GM12878 (cell line): ENCODE data around the gene CELF2. TPM values are rescaled to one million over a fixed set of nuclear protein-coding genes. Genes with fewer than 3 reads are reported as not detected.
A peak's percentile ranks its signal among the peaks of the same experiment; 100 is the strongest.

Source experiments
- ATAC-seq: fragments of 200-7000 bp; cut with Tn5 transposase; 3 replicates; pipeline ENCODE4 v1.9.1; 2020; ENCODE audit warnings: mild to moderate bottlenecking, moderate library complexity
- BruUV-seq: library from RNA; stranded (reverse); fragments of 400-500 nt; replicated peaks from 2 replicates; lab custom pipeline; 2021; lab: Mats Ljungman, UMichigan
- CTCF ChIA-PET: fragments of 300-600 bp; sonication (Branson Sonifier 250); formaldehyde crosslinking; extraction: SDS; loops from one replicate; lab custom pipeline; 2021; ENCODE audit warnings: inconsistent platforms; lab: Yijun Ruan, JAX
- POLR2A ChIA-PET: fragments of 350-600 bp; formaldehyde crosslinking; extraction: SDS; loops from one replicate; lab custom pipeline; 2021; ENCODE audit warnings: inconsistent platforms; lab: Charles Lee
- RAD21 ChIA-PET: fragments of 300-600 bp; sonication (Branson Sonifier 250); formaldehyde crosslinking; loops from one replicate; lab custom pipeline; 2023; ENCODE audit warnings: antibody characterized with exemption; ENCODE audit not compliant: unreplicated experiment; lab: Charles Lee
- SMC1A ChIA-PET: fragments of 300-600 bp; sonication (Branson Sonifier 250); formaldehyde crosslinking; loops from one replicate; lab custom pipeline; 2023; ENCODE audit not compliant: unreplicated experiment, uncharacterized antibody; lab: Charles Lee
- DNase-seq: peaks from one replicate; pipeline ENCODE4 v3.0.0-alpha.2; 2011; ENCODE audit warnings: low read depth, low spot score
- FAIRE-seq: peaks from 3 replicates; lab custom pipeline; 2011; peaks lifted over from hg19 to GRCh38; lab: Jason Lieb, UNC
- H2AFZ ChIP-seq: 2 replicates; pipeline ENCODE4 v1.6.0; 2011; ENCODE audit warnings: low read depth, low read length, control low read depth; ENCODE audit not compliant: control insufficient read depth
- H3K27ac ChIP-seq: 2 replicates; pipeline ENCODE4 v1.5.1; 2011; ENCODE audit warnings: control low read depth; ENCODE audit not compliant: control insufficient read depth, insufficient read depth
- H3K27me3 ChIP-seq, 2 experiments: replicated peaks in 1 of 2; 2 replicates each; pipeline versions ENCODE4 v1.6.0 to v1.6.1; 2011; ENCODE audit warnings: low read length in 1 of 2; ENCODE audit not compliant: control insufficient read depth in 2 of 2, insufficient read depth in 2 of 2
- H3K36me3 ChIP-seq, 2 experiments: 2 replicates each; pipeline ENCODE4 v1.5.1; 2011; ENCODE audit warnings: low read length in 1 of 2; ENCODE audit not compliant: control insufficient read depth in 2 of 2, insufficient read depth in 2 of 2
- H3K4me1 ChIP-seq: 2 replicates; pipeline ENCODE4 v1.6.1; 2011; ENCODE audit warnings: mild to moderate bottlenecking, low read length, moderate library complexity, mixed read lengths; ENCODE audit not compliant: control insufficient read depth, insufficient read depth
- H3K4me2 ChIP-seq: 2 replicates; pipeline ENCODE4 v1.6.0; 2011; ENCODE audit warnings: control low read depth; ENCODE audit not compliant: control insufficient read depth, insufficient read depth
- H3K4me3 ChIP-seq: fragments of 200-600 bp; sonication (generic); 2 replicates; pipeline ENCODE4 v1.5.1; 2016
- H3K79me2 ChIP-seq: 2 replicates; pipeline ENCODE4 v1.6.0; 2011; ENCODE audit warnings: low read length; ENCODE audit not compliant: control insufficient read depth, insufficient read depth
- H3K9ac ChIP-seq: 2 replicates; pipeline ENCODE4 v1.8.0; 2011; ENCODE audit warnings: low read length, control low read depth, mixed read lengths; ENCODE audit not compliant: control insufficient read depth, insufficient read depth
- H3K9me3 ChIP-seq: replicated peaks from 3 replicates; pipeline ENCODE4 v1.5.1; 2011; ENCODE audit warnings: mild to moderate bottlenecking, low read length; ENCODE audit not compliant: control insufficient read depth, insufficient read depth
- H4K20me1 ChIP-seq: 2 replicates; pipeline ENCODE4 v1.6.0; 2011; ENCODE audit not compliant: control insufficient read depth, insufficient read depth
- ATF3 ChIP-seq: IDR thresholded peaks from 2 replicates; pipeline ENCODE4 v1.6.1; 2011; ENCODE audit warnings: low read depth, mild to moderate bottlenecking, low read length, moderate library complexity, borderline replicate concordance; ENCODE audit errors: extremely low read depth
- BCL11A ChIP-seq: IDR thresholded peaks from 2 replicates; pipeline ENCODE4 v1.6.1; 2011; ENCODE audit warnings: low read depth, low read length
- CTCF ChIP-seq, 3 experiments: IDR thresholded peaks in 2 of 3; conservative IDR thresholded peaks in 1 of 3; 2 replicates each; pipeline ENCODE4 v1.5.1; 2011; ENCODE audit warnings: low read depth in 3 of 3, low read length in 3 of 3, mild to moderate bottlenecking in 3 of 3, control low read depth in 2 of 3, moderate library complexity in 2 of 3, inconsistent platforms in 1 of 3, mixed read lengths in 1 of 3; ENCODE audit not compliant: control insufficient read depth in 2 of 3, insufficient read depth in 1 of 3; ENCODE audit errors: extremely low read depth in 1 of 3
- EED ChIP-seq: sonication (generic); IDR thresholded peaks from 2 replicates; pipeline ENCODE4 v1.6.1; 2016; ENCODE audit warnings: antibody characterized with exemption, low read depth
- FOXM1 ChIP-seq: IDR thresholded peaks from 2 replicates; pipeline ENCODE4 v1.6.1; 2012; ENCODE audit warnings: low read depth, mild to moderate bottlenecking, inconsistent platforms, low read length, moderate library complexity
- IKZF2 ChIP-seq, 2 experiments: fragments of 450-650 bp; IDR thresholded peaks; 2 replicates each; pipeline ENCODE4 v1.6.1; 2017; ENCODE audit warnings: mild to moderate bottlenecking in 2 of 2, moderate library complexity in 2 of 2
- MXI1 ChIP-seq: fragments of 150-350 bp; IDR thresholded peaks from 2 replicates; pipeline ENCODE4 v1.6.1; 2011; ENCODE audit warnings: low read depth, mild to moderate bottlenecking, inconsistent platforms, low read length, improper control_type of control experiment
- NFYA ChIP-seq: IDR thresholded peaks from 2 replicates; pipeline ENCODE4 v1.6.1; 2011; ENCODE audit warnings: low read depth, mild to moderate bottlenecking, low read length, improper control_type of control experiment, borderline replicate concordance
- NR2F1 ChIP-seq: fragments of 450-650 bp; conservative IDR thresholded peaks from 2 replicates; pipeline ENCODE4 v1.6.1; 2017; ENCODE audit warnings: mild to moderate bottlenecking
- NRF1 ChIP-seq: conservative IDR thresholded peaks from 2 replicates; pipeline ENCODE4 v1.6.1; 2011; ENCODE audit warnings: mild to moderate bottlenecking, low read depth, low read length, improper control_type of control experiment
- PKNOX1 ChIP-seq: fragments of 450-650 bp; IDR thresholded peaks from 2 replicates; pipeline ENCODE4 v1.6.1; 2016; ENCODE audit warnings: mild to moderate bottlenecking
- POLR2A ChIP-seq: IDR thresholded peaks from 2 replicates; pipeline ENCODE4 v1.6.1; 2011; ENCODE audit warnings: low read depth, mild to moderate bottlenecking, low read length
- POLR2AphosphoS2 ChIP-seq: IDR thresholded peaks from 2 replicates; pipeline ENCODE4 v1.6.1; 2011; ENCODE audit warnings: low read depth, mild to moderate bottlenecking, low read length, improper control_type of control experiment, moderate library complexity
- RELA ChIP-seq: fragments of 450-650 bp; IDR thresholded peaks from 2 replicates; pipeline ENCODE4 v1.8.0; 2014; ENCODE audit warnings: borderline replicate concordance; ENCODE audit not compliant: partially characterized antibody
- RELB ChIP-seq: fragments of 450-650 bp; IDR thresholded peaks from 2 replicates; pipeline ENCODE4 v1.6.1; 2017; ENCODE audit warnings: low read depth, mild to moderate bottlenecking, moderate library complexity
- SREBF1 ChIP-seq: IDR thresholded peaks from 2 replicates; pipeline ENCODE4 v1.6.1; 2012; ENCODE audit warnings: mild to moderate bottlenecking, low read length
- TBL1XR1 ChIP-seq: IDR thresholded peaks from 2 replicates; pipeline ENCODE4 v1.6.1; 2012; ENCODE audit warnings: low read depth, low read length, improper control_type of control experiment
- TCF12 ChIP-seq: IDR thresholded peaks from 2 replicates; pipeline ENCODE4 v1.6.1; 2011; ENCODE audit warnings: low read depth, mild to moderate bottlenecking, low read length
- ZNF217 ChIP-seq: fragments of 450-650 bp; IDR thresholded peaks from 2 replicates; pipeline ENCODE4 v1.6.1; 2017; ENCODE audit warnings: antibody characterized with exemption, mild to moderate bottlenecking
- whole genome bisulfite sequencing: methylation state at CpG from one replicate; pipeline ENCODE4 v1.1.6; 2016; ENCODE audit warnings: low lambda C conversion rate; ENCODE audit not compliant: insufficient replicate concordance, insufficient coverage; ENCODE audit errors: missing lambda C conversion rate; 5-methylcytosine and 5-hydroxymethylcytosine counted together
- in situ Hi-C: fragments of 300-500 bp; cut with MboI; formaldehyde crosslinking; loops from 9 replicates; pipeline ENCODE4 v1.14.3; 2018; ENCODE audit warnings: mixed read lengths
- intact Hi-C: fragments of 100-400 bp; cut with micrococcal nuclease; formaldehyde crosslinking; loops from one replicate; pipeline ENCODE4 v1.14.2; 2022; ENCODE audit not compliant: unreplicated experiment
- polyA plus RNA-seq, 11 experiments: library from polyadenylated mRNA; depleted of rRNA in 4 of 11; unstranded in 6 of 11; stranded (reverse) in 5 of 11; fragments of >200 nt; fragmentation: Nextera tagmentation in 4 of 11; fragmentation: Illumina TruSeq in 1 of 11; extraction: Ambion mirVana in 4 of 11; extraction: Trizol in 1 of 11; gene quantifications; 1 replicate in 1 of 11; 2 replicates in 10 of 11; pipeline versions ENCODE4 v1.2.1 to v1.2.3, GENCODE V29; 2011 to 2016; ENCODE audit warnings: inconsistent platforms in 2 of 11, missing spikeins in 2 of 11, low read depth in 1 of 11
- total RNA-seq, 4 experiments: library from RNA; depleted of rRNA in 3 of 4; stranded (reverse); fragments of >200 nt in 3 of 4; fragmentation: Illumina TruSeq in 1 of 4; extraction: Trizol in 1 of 4; gene quantifications; 2 replicates each; pipeline versions ENCODE4 v1.2.1 to v1.2.3, GENCODE V29; 2013 to 2021

CELF2 gene
- total and polyA plus RNA-seq, 10 of the 15 experiments (the other 5 are each of a cell fraction or from before 2014, with no cell fraction given): 20.8 to 129 (median 86.3) TPM

- 0 out of 6 replicates have a peak, but pooled peaks of 1 of the 3 experiments have one; percentile 2 for TF ChIP-seq CTCF (IDR thresholded peaks at IDR 0.05 in 2 of 3, conservative IDR thresholded peaks at IDR 0.05 in 1 of 3; ENCODE audit: control insufficient read depth in 2 of 3, extremely low read depth in 1 of 3, insufficient read depth in 1 of 3, low read depth in 3 of 3, low read length in 3 of 3)
- no peak for TF ChIP-seq POLR2A
- TF ChIP-seq IKZF2 (IDR thresholded peaks at IDR 0.05): peak; percentile 76 to 81
- no peak for TF ChIP-seq NR2F1
- 0 out of 2 replicates have a peak, but pooled peaks have one; percentile 16 for TF ChIP-seq FOXM1
Observed at GRCh38 chr10:11236234-11236633, 218.6 kb downstream of the CELF2 start (continued).

- no peaks in the 10 kb centered on the region for H3K27me3 ChIP-seq
- H2AFZ ChIP-seq: no peak overlapping the region
- DNase-seq: no peak
- peak; percentile 65 for ATAC-seq
- POLR2A ChIA-PET: interaction anchor here (1.1 to 5.3 kb wide), 7 partner anchors 9 to 73 kb away, joined by 3 to 33 read pairs (median 4); no protein-coding TSS in a partner anchor
- H3K9ac ChIP-seq: peak overlapping the region; percentile 39; the same call in 1 of the 2 replicates
- H3K9me3 ChIP-seq: no peaks in the 10 kb centered on the region
- SMC1A ChIA-PET: interaction anchor here (0.7 to 15.6 kb wide), 14 partner anchors 8 to 87 kb away, joined by 3 to 417 read pairs (median 5); no protein-coding TSS in a partner anchor
- no peaks in the 10 kb centered on the region for H4K20me1 ChIP-seq
- 0% methylated on average over 7 of the region's 7 CpGs for WGBS
- RAD21 ChIA-PET: interaction anchor here (1.3 to 15.0 kb wide), 10 partner anchors 8 to 124 kb away, joined by 3 to 212 read pairs (median 18); no protein-coding TSS in a partner anchor
- H3K4me1 ChIP-seq: peaks cover 76% of the 10 kb centered on the region
- in situ Hi-C loops: no loop called here
- no peak overlapping the region; the same call in 1 of the 2 replicates for H3K4me3 ChIP-seq
- H3K79me2 ChIP-seq: peaks cover 95% of the 10 kb centered on the region
- no TSS peak for BruUV-seq
- intact Hi-C loops: no loop called here
- FAIRE-seq: no peak
- peak overlapping the region; percentile 74 for H3K27ac ChIP-seq
- peak overlapping the region; percentile 78 for H3K4me2 ChIP-seq
- H3K36me3 ChIP-seq: peaks cover 6 to 17% of the 10 kb centered on the region in 2 experiments
- CTCF ChIA-PET: interaction anchor here (1.2 to 4.4 kb wide), 7 partner anchors 10 to 92 kb away, joined by 3 to 27 read pairs (median 7); no protein-coding TSS in a partner anchor
- no peak for TF ChIP-seq MXI1
- TF ChIP-seq ATF3: no peak
- TF ChIP-seq SREBF1: no peak
- no peak for TF ChIP-seq FOXM1
- TF ChIP-seq PKNOX1: peak; percentile 77
- peak; percentile 70 for TF ChIP-seq EED
- peak; percentile 93 for TF ChIP-seq TCF12
- TF ChIP-seq ZNF217: no peak
- TF ChIP-seq POLR2AphosphoS2: no peak
- no peak for TF ChIP-seq NFYA
- peak; percentile 68; the same call in 1 of the 2 replicates for TF ChIP-seq RELB
- no peak for TF ChIP-seq TBL1XR1
- TF ChIP-seq RELA: no peak
- TF ChIP-seq IKZF2 (IDR thresholded peaks at IDR 0.05): peak; percentile 82 to 85
- no peak for TF ChIP-seq NRF1
- peak; percentile 45; the same call in 1 of the 2 replicates for TF ChIP-seq BCL11A
Observed at GRCh38 chr10:11237571-11237970, 219.9 kb downstream of the CELF2 start.
